Left renal cortex interstitium (tissue), 4 donors: Measurements from ENCODE around the gene OR6K3. TPM values are rescaled to one million over a fixed set of nuclear protein-coding genes. Genes with fewer than 3 reads are reported as not detected.
"Not testable (repeated sequence)": the region's sequence is repeated elsewhere in the genome, so short reads cannot be mapped to it uniquely, and the experiment has no call there.

Experiments used
- DNase-seq, 4 donors: peaks; one replicate each; pipeline ENCODE4 v3.0.0-alpha.2; 2013; ENCODE audit warnings: low read depth in 4 of 4, low spot score in 2 of 4, missing footprints in 1 of 4
- polyA plus RNA-seq, 4 donors: library from polyadenylated mRNA; unstranded; fragments of 120-200 nt; gene quantifications; one replicate each; pipeline ENCODE4 v1.2.1, GENCODE V29; 2013; ENCODE audit not compliant: insufficient read length in 4 of 4

OR6K3 gene
- under 1 TPM in 3 of 4 donors, not detected in 1; 0.07 to 0.14 (median 0.08) TPM for polyA plus RNA-seq

GRCh38 chr1:158720620-158721019 lies at the start of gene OR6K3:
Gene OR6K3 (minus strand): TSS chr1:158720720. CDS start chr1:158718115, 2,605 bp downstream.
- DNase-seq: no peak

- no peak for DNase-seq
Measured at GRCh38 chr1:158754420-158754819, 33.9 kb upstream of the OR6K3 start, which contains the start of gene OR6K6. Gene OR6K6 (plus strand): TSS chr1:158754720. CDS start chr1:158754888, 168 bp downstream.

GRCh38 chr1:158752155-158752712 lies 31.7 kb upstream of the OR6K3 start:
- DNase-seq: no peak

GRCh38 chr1:158735848-158736247 lies 15.3 kb upstream of the OR6K3 start:
- no peak for DNase-seq

- DNase-seq: no peak
Measured at GRCh38 chr1:158732524-158732923, 12.0 kb upstream of the OR6K3 start.

GRCh38 chr1:158731707-158732106 lies 11.2 kb upstream of the OR6K3 start:
- no peak for DNase-seq

- no peak for DNase-seq
Measured at GRCh38 chr1:158730453-158730852, 9.9 kb upstream of the OR6K3 start.

- no peak for DNase-seq
Measured at GRCh38 chr1:158728510-158729225, 8.1 kb upstream of the OR6K3 start.

- DNase-seq: no peak
Measured at GRCh38 chr1:158724442-158724841, 3.9 kb upstream of the OR6K3 start.

GRCh38 chr1:158719664-158720063 lies 856 bp downstream of the OR6K3 start:
- DNase-seq: no peak

GRCh38 chr1:158717344-158717743 lies 3.2 kb downstream of the OR6K3 start:
- no peak for DNase-seq

GRCh38 chr1:158716335-158716734 lies 4.2 kb downstream of the OR6K3 start:
- no peak for DNase-seq

- no peak for DNase-seq
Measured at GRCh38 chr1:158714754-158715153, 5.8 kb downstream of the OR6K3 start.

- no peak for DNase-seq
Measured at GRCh38 chr1:158711098-158711497, 9.4 kb downstream of the OR6K3 start.

GRCh38 chr1:158706096-158706495 lies 14.4 kb downstream of the OR6K3 start:
- no peak for DNase-seq

GRCh38 chr1:158700552-158700951 lies 20.0 kb downstream of the OR6K3 start, which contains the start of gene OR6K2:
Gene OR6K2 (minus strand): TSS chr1:158700652. CDS start chr1:158700652, 0 bp downstream.
- DNase-seq: no peak

- DNase-seq: no peak
Measured at GRCh38 chr1:158694596-158694995, 25.9 kb downstream of the OR6K3 start.

- DNase-seq: no peak
Measured at GRCh38 chr1:158692356-158692755, 28.2 kb downstream of the OR6K3 start.

GRCh38 chr1:158691907-158692306 lies 28.6 kb downstream of the OR6K3 start:
- DNase-seq: no peak

- DNase-seq: not testable (repeated sequence)
Measured at GRCh38 chr1:158691149-158691548, 29.4 kb downstream of the OR6K3 start.

- no peak for DNase-seq
Measured at GRCh38 chr1:158689875-158690274, 30.6 kb downstream of the OR6K3 start.

- no peak for DNase-seq
Measured at GRCh38 chr1:158689110-158689509, 31.4 kb downstream of the OR6K3 start.
